K562 (cell line): ENCODE data around the gene PIK3CD. TPM values are rescaled to one million over a fixed set of nuclear protein-coding genes. Genes with fewer than 3 reads are reported as not detected.

ENCODE experiments used
- ATAC-seq: fragments of 200-7000 bp; cut with Tn5 transposase; 3 replicates; pipeline ENCODE4 v1.9.1; 2020; ENCODE audit warnings: moderate library complexity
- BruUV-seq: library from RNA; stranded (reverse); fragments of 400-500 nt; replicated peaks from 2 replicates; lab custom pipeline; 2021; lab: Mats Ljungman, UMichigan
- CTCF ChIA-PET: fragments of 300-600 bp; formaldehyde crosslinking; extraction: SDS; loops from one replicate; lab custom pipeline; 2021; ENCODE audit warnings: low intra/inter-chr PET ratio; lab: Yijun Ruan, JAX
- POLR2A ChIA-PET: fragments of 300-600, 350-650 bp; sonication (Branson Sonifier 250); formaldehyde crosslinking; extraction: SDS; loops from one replicate; lab custom pipeline; 2021; ENCODE audit warnings: antibody characterized with exemption, inconsistent platforms; lab: Yijun Ruan, JAX
- DNase-seq, 4 experiments: peaks; one replicate each; pipeline versions ENCODE4 v3.0.0 to v3.0.0-alpha.2; 2011 to 2018; ENCODE audit warnings: low spot score in 3 of 4, mixed read lengths in 3 of 4; ENCODE audit errors: extremely low read depth in 1 of 4
- FAIRE-seq: peaks from 2 replicates; lab custom pipeline; 2011; peaks lifted over from hg19 to GRCh38; lab: Jason Lieb, UNC
- H2AFZ ChIP-seq: 2 replicates; pipeline ENCODE4 v1.6.0; 2011; ENCODE audit warnings: low read depth, low read length, control low read depth, inconsistent platforms
- H3K27ac ChIP-seq: fragments of 200-600 bp; 3 replicates; pipeline ENCODE4 v1.8.0; 2011; ENCODE audit warnings: low read depth, mild to moderate bottlenecking, control low read depth, inconsistent platforms, low read length, moderate library complexity, mixed read lengths; ENCODE audit errors: extremely low read depth
- H3K27me3 ChIP-seq, 2 experiments: fragments of 300-600 bp in 1 of 2; 2 replicates in 1 of 2; 3 replicates in 1 of 2; pipeline versions ENCODE4 v1.6.0 to v1.8.0; 2011; ENCODE audit warnings: inconsistent platforms in 2 of 2, low read length in 2 of 2, mild to moderate bottlenecking in 1 of 2, mixed read lengths in 1 of 2, moderate library complexity in 1 of 2; ENCODE audit not compliant: control insufficient read depth in 2 of 2, insufficient read depth in 2 of 2
- H3K36me3 ChIP-seq: fragments of 300-600 bp; 3 replicates; pipeline ENCODE4 v1.8.0; 2011; ENCODE audit warnings: mild to moderate bottlenecking, low read length, inconsistent platforms; ENCODE audit not compliant: control insufficient read depth, insufficient read depth
- H3K4me1 ChIP-seq, 2 experiments: fragments of 200-600 bp in 1 of 2; replicated peaks in 1 of 2; 2 replicates in 1 of 2; 3 replicates in 1 of 2; pipeline versions ENCODE4 v1.5.1 to v1.8.0; 2011; ENCODE audit warnings: inconsistent platforms in 2 of 2, low read length in 2 of 2, mild to moderate bottlenecking in 1 of 2, mixed read lengths in 1 of 2, moderate library complexity in 1 of 2; ENCODE audit not compliant: control insufficient read depth in 2 of 2, insufficient read depth in 2 of 2
- H3K4me2 ChIP-seq: 2 replicates; pipeline ENCODE4 v1.6.1; 2011; ENCODE audit warnings: low read length, control low read depth, inconsistent platforms, mixed read lengths; ENCODE audit not compliant: insufficient read depth
- H3K4me3 ChIP-seq: fragments of 200-600 bp; sonication (generic), shearing (Covaris generic); 2 replicates; pipeline ENCODE4 v1.5.1; 2016; ENCODE audit warnings: control low read depth, inconsistent platforms
- H3K79me2 ChIP-seq: fragments of 200-600 bp; 3 replicates; pipeline ENCODE4 v1.8.0; 2011; ENCODE audit warnings: low read length, inconsistent platforms; ENCODE audit not compliant: control insufficient read depth, insufficient read depth
- H3K9ac ChIP-seq, 2 experiments: 2 replicates each; pipeline versions ENCODE4 v1.6.0 to v1.6.1; 2011; ENCODE audit warnings: low read depth in 2 of 2, low read length in 2 of 2, control low read depth in 1 of 2, inconsistent platforms in 1 of 2, mild to moderate bottlenecking in 1 of 2, mixed read lengths in 1 of 2; ENCODE audit not compliant: insufficient read depth in 1 of 2
- H3K9me1 ChIP-seq: one replicate; pipeline ENCODE4 v1.6.0; 2011; ENCODE audit warnings: inconsistent platforms, mild to moderate bottlenecking, low read length, moderate library complexity; ENCODE audit not compliant: control insufficient read depth, insufficient read depth
- H3K9me3 ChIP-seq: replicated peaks from 2 replicates; pipeline ENCODE4 v1.5.1; 2011; ENCODE audit warnings: low read depth, low read length, inconsistent platforms; ENCODE audit not compliant: control insufficient read depth, insufficient read depth
- H4K20me1 ChIP-seq: replicated peaks from 2 replicates; pipeline ENCODE4 v1.6.1; 2011; ENCODE audit warnings: low read length, inconsistent platforms, mixed read lengths; ENCODE audit not compliant: control insufficient read depth, insufficient read depth
- ARID2 ChIP-seq: fragments of 450-650 bp; IDR thresholded peaks from 2 replicates; pipeline ENCODE4 v1.6.1; 2017; ENCODE audit warnings: antibody characterized with exemption, mild to moderate bottlenecking
- EGR1 ChIP-seq: fragments of 450-650 bp; conservative IDR thresholded peaks from 2 replicates; pipeline ENCODE4 v1.6.1; 2017; ENCODE audit warnings: mild to moderate bottlenecking
- FIP1L1 ChIP-seq: fragments of 200-400 bp; formaldehyde crosslinking; IDR thresholded peaks from 2 replicates; pipeline ENCODE4 v1.6.1; 2018; ENCODE audit warnings: mild to moderate bottlenecking, low read depth, low read length; ENCODE audit not compliant: poor library complexity, severe bottlenecking
- HMG20A ChIP-seq: fragments of 450-650 bp; formaldehyde crosslinking; conservative IDR thresholded peaks from 2 replicates; pipeline ENCODE4 v1.4.0; 2020; ENCODE audit warnings: mild to moderate bottlenecking, mixed read lengths
- KLF16 ChIP-seq: IDR thresholded peaks from 2 replicates; pipeline ENCODE4 v1.6.1; 2016; ENCODE audit warnings: antibody characterized with exemption
- NR2C2 ChIP-seq, 2 experiments: fragments of 200-800 bp in 1 of 2; sonication (Bioruptor generic) in 1 of 2; sonication (generic) in 1 of 2; formaldehyde crosslinking in 1 of 2; IDR thresholded peaks; 2 replicates each; pipeline versions ENCODE4 v1.6.1 to v1.8.0; 2016 to 2022; ENCODE audit warnings: mild to moderate bottlenecking in 1 of 2, missing compliant biosample characterization in 1 of 2, missing genetic modification characterization in 1 of 2, missing genetic modification reagents in 1 of 2
- PBX2 ChIP-seq, 2 experiments: IDR thresholded peaks in 1 of 2; conservative IDR thresholded peaks in 1 of 2; 2 replicates each; pipeline ENCODE4 v1.6.1; 2016; ENCODE audit warnings: low read depth in 2 of 2, mild to moderate bottlenecking in 1 of 2, missing compliant biosample characterization in 1 of 2, missing genetic modification characterization in 1 of 2, moderate library complexity in 1 of 2
- RAD21 ChIP-seq, 2 experiments: fragments of 250-450 bp in 1 of 2; fragments of 450-650 bp in 1 of 2; sonication (Bioruptor Pico) in 1 of 2; formaldehyde crosslinking in 1 of 2; IDR thresholded peaks in 1 of 2; conservative IDR thresholded peaks in 1 of 2; 2 replicates each; pipeline versions ENCODE4 v1.4.0 to v1.8.0; 2020 to 2022; ENCODE audit warnings: mild to moderate bottlenecking in 2 of 2, moderate library complexity in 1 of 2
- ZFP30 ChIP-seq: fragments of 250-450 bp; sonication (Bioruptor Pico); IDR thresholded peaks from 2 replicates; pipeline ENCODE4 v1.8.0; 2022; ENCODE audit warnings: moderate library complexity, mild to moderate bottlenecking, inconsistent platforms, borderline replicate concordance
- ZNF444 ChIP-seq: fragments of 250-450 bp; sonication (Bioruptor Pico); IDR thresholded peaks from 2 replicates; pipeline ENCODE4 v1.4.0; 2020; ENCODE audit warnings: mild to moderate bottlenecking, moderate library complexity
- ZNF584 ChIP-seq: fragments of 200-800 bp; sonication (Bioruptor generic); IDR thresholded peaks from 2 replicates; pipeline ENCODE4 v1.6.1; 2016; ENCODE audit warnings: low read depth, mild to moderate bottlenecking, missing genetic modification characterization, missing compliant biosample characterization
- ZNF75A ChIP-seq: fragments of 450-650 bp; formaldehyde crosslinking; IDR thresholded peaks from 2 replicates; pipeline ENCODE4 v1.4.0; 2020; ENCODE audit warnings: mild to moderate bottlenecking
- WGBS: fragments of 100-300 bp; shearing (Covaris generic); methylation state at CpG from one replicate; pipeline ENCODE4 v1.1.6; 2016; ENCODE audit warnings: low coverage, mixed read lengths; ENCODE audit not compliant: insufficient coverage; ENCODE audit errors: missing lambda C conversion rate; 5-methylcytosine and 5-hydroxymethylcytosine counted together
- in situ Hi-C: fragments of 300-500 bp; cut with MboI; formaldehyde crosslinking; loops from 4 replicates; pipeline ENCODE4 v1.15.0; 2018; ENCODE audit warnings: inconsistent platforms, mixed read lengths
- intact Hi-C: fragments of 100-400 bp; cut with micrococcal nuclease; formaldehyde crosslinking; loops from 2 replicates; pipeline ENCODE4 v1.14.2; 2022
- polyA plus RNA-seq, 8 experiments: library from polyadenylated mRNA; depleted of rRNA in 4 of 8; stranded (reverse) in 5 of 8; unstranded in 3 of 8; fragments of >200 nt; fragmentation: Nextera tagmentation in 2 of 8; fragmentation: Illumina TruSeq in 1 of 8; extraction: Ambion mirVana in 2 of 8; extraction: Trizol in 1 of 8; gene quantifications; 2 replicates each; pipeline versions ENCODE4 v1.2.1 to v1.2.3, GENCODE V29; 2011 to 2014; ENCODE audit warnings: inconsistent platforms in 1 of 8, missing spikeins in 1 of 8
- total RNA-seq, 7 experiments: library from RNA; depleted of rRNA in 6 of 7; stranded (reverse); fragments of >200 nt in 6 of 7; fragmentation: Illumina TruSeq in 2 of 7; extraction: Trizol in 2 of 7; gene quantifications; 2 replicates each; pipeline versions ENCODE4 v1.2.1 to v1.2.3, GENCODE V29; 2011 to 2021; ENCODE audit warnings: low replicate concordance in 1 of 7
- TF ChIP-seq, protein P1 (sequence below): fragments of 150-350 bp; IDR thresholded peaks from 2 replicates; pipeline ENCODE4 v1.6.1; 2014; ENCODE audit warnings: low read depth, mild to moderate bottlenecking, low read length, borderline replicate concordance
- TF ChIP-seq, protein P2 (sequence below): fragments of 200-800 bp; sonication (Bioruptor generic); IDR thresholded peaks from 2 replicates; pipeline ENCODE4 v1.6.1; 2017; ENCODE audit warnings: missing genetic modification characterization, missing compliant biosample characterization

PIK3CD gene
- total and polyA plus RNA-seq, 9 of the 15 experiments (the other 6 are each of a cell fraction or from before 2014, with no cell fraction given) = 1.8 to 20.8 (median 7.2) TPM

- no TSS peak for BruUV-seq
- intact Hi-C loops = no loop called here
- no peak overlapping the region for H3K4me2 ChIP-seq
- H3K4me3 ChIP-seq = no peak overlapping the region
- H2AFZ ChIP-seq = no peak overlapping the region
- ChIA-PET CTCF (interaction anchor here (0.6 kb wide), 1 partner anchor 326 kb away, joined by 3 read pairs; no protein-coding TSS in a partner anchor), POLR2A (interaction anchor here (0.8 kb wide), 1 partner anchor 11 kb away, joined by 4 read pairs; no protein-coding TSS in a partner anchor)
- H4K20me1 ChIP-seq = no peaks in the 10 kb centered on the region
- H3K9me1 ChIP-seq = no peaks in the 10 kb centered on the region
- no peaks in the 10 kb centered on the region for H3K4me1 ChIP-seq
- no peaks in the 10 kb centered on the region for H3K79me2 ChIP-seq
- WGBS = 70% methylated on average over 9 of the region's 9 CpGs
- no peak overlapping the region for H3K9ac ChIP-seq
- ATAC-seq = no peak
- H3K36me3 ChIP-seq = peaks cover 57% of the 10 kb centered on the region
- H3K9me3 ChIP-seq = no peaks in the 10 kb centered on the region; the same call in 1 of the 2 replicates
- no peak for DNase-seq
- no peak for FAIRE-seq
- no peak overlapping the region for H3K27ac ChIP-seq
- in situ Hi-C loops = no loop called here
- no peaks in the 10 kb centered on the region for H3K27me3 ChIP-seq
- TF ChIP-seq ZFP30 (no peak), RAD21 (CRISPR knock-in tag; conservative IDR thresholded peaks at IDR 0.05 in 1 of 2, IDR thresholded peaks at IDR 0.05 in 1 of 2) (no peak), HMG20A (no peak), KLF16 (no peak), FIP1L1 (no peak), ZNF584 (CRISPR knock-in tag) (no peak), EGR1 (no peak), ARID2 (no peak), ZNF75A (CRISPR knock-in tag) (no peak), ZNF444 (CRISPR knock-in tag) (no peak), PBX2 (CRISPR knock-in tag; IDR thresholded peaks at IDR 0.05; ENCODE audit: low read depth) (no peak), PBX2 (tag; conservative IDR thresholded peaks at IDR 0.05; ENCODE audit: low read depth) (0 out of 2 replicates have a peak, but pooled peaks have one; percentile 27), NR2C2 (CRISPR knock-in tag; IDR thresholded peaks at IDR 0.05) (no peak), NR2C2 (tag; IDR thresholded peaks at IDR 0.05) (peak; percentile 30; the same call in 1 of the 2 replicates)
- TF ChIP-seq, protein P1, sequence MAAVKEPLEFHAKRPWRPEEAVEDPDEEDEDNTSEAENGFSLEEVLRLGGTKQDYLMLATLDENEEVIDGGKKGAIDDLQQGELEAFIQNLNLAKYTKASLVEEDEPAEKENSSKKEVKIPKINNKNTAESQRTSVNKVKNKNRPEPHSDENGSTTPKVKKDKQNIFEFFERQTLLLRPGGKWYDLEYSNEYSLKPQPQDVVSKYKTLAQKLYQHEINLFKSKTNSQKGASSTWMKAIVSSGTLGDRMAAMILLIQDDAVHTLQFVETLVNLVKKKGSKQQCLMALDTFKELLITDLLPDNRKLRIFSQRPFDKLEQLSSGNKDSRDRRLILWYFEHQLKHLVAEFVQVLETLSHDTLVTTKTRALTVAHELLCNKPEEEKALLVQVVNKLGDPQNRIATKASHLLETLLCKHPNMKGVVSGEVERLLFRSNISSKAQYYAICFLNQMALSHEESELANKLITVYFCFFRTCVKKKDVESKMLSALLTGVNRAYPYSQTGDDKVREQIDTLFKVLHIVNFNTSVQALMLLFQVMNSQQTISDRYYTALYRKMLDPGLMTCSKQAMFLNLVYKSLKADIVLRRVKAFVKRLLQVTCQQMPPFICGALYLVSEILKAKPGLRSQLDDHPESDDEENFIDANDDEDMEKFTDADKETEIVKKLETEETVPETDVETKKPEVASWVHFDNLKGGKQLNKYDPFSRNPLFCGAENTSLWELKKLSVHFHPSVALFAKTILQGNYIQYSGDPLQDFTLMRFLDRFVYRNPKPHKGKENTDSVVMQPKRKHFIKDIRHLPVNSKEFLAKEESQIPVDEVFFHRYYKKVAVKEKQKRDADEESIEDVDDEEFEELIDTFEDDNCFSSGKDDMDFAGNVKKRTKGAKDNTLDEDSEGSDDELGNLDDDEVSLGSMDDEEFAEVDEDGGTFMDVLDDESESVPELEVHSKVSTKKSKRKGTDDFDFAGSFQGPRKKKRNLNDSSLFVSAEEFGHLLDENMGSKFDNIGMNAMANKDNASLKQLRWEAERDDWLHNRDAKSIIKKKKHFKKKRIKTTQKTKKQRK = no peak
- TF ChIP-seq, protein P2, sequence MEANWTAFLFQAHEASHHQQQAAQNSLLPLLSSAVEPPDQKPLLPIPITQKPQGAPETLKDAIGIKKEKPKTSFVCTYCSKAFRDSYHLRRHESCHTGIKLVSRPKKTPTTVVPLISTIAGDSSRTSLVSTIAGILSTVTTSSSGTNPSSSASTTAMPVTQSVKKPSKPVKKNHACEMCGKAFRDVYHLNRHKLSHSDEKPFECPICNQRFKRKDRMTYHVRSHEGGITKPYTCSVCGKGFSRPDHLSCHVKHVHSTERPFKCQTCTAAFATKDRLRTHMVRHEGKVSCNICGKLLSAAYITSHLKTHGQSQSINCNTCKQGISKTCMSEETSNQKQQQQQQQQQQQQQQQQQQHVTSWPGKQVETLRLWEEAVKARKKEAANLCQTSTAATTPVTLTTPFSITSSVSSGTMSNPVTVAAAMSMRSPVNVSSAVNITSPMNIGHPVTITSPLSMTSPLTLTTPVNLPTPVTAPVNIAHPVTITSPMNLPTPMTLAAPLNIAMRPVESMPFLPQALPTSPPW (CRISPR knock-in tag) = no peak; the same call in 1 of the 2 replicates
Observed at GRCh38 chr1:9737057-9737456, 85.5 kb downstream of the PIK3CD start.
